Measurements from ENCODE around the gene BARX2. TPM values are rescaled to one million over a fixed set of nuclear protein-coding genes. Genes with fewer than 3 reads are reported as not detected.

The BARX2 gene
- total RNA-seq, 1 donor from 2014 or later = not detected

Other genes with a start within 250 kb of the BARX2 start
- gene ARHGAP32, start 183.5 kb upstream of the BARX2 start, total RNA-seq = 10.2 and 10.4 TPM in 2 replicates

Measured in myocyte (in vitro differentiated cells).